HG03025 (cell line): Measurements from ENCODE around the gene TKFC.

ENCODE experiments used
- ATAC-seq: cut with Tn5 transposase; IDR thresholded peaks from one replicate; pipeline ENCODE4 v1.9.1; 2021; ENCODE audit warnings: mild to moderate bottlenecking, moderate library complexity; ENCODE audit not compliant: unreplicated experiment, low FRiP score

The TKFC gene

DNA sequence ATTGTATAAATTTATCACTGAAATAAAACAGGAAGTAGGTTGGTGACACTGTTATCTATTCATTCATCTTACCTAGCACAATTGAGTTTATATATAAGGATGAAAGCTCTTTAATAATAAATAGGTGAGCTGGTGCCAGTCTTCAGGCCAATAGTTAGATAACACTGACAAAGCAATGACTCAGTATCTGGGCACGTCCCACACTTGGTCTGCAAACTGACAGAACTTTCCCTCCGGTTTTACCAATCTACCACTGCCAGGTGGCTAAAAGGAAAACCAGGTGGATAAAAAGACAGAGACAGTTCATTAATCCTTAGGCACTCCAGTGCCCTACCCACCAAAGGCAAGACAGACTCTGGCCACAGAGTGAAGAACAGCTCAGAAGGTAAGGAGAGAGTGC, 17.8 kb upstream of the TKFC start:
- no peak for ATAC-seq

DNA sequence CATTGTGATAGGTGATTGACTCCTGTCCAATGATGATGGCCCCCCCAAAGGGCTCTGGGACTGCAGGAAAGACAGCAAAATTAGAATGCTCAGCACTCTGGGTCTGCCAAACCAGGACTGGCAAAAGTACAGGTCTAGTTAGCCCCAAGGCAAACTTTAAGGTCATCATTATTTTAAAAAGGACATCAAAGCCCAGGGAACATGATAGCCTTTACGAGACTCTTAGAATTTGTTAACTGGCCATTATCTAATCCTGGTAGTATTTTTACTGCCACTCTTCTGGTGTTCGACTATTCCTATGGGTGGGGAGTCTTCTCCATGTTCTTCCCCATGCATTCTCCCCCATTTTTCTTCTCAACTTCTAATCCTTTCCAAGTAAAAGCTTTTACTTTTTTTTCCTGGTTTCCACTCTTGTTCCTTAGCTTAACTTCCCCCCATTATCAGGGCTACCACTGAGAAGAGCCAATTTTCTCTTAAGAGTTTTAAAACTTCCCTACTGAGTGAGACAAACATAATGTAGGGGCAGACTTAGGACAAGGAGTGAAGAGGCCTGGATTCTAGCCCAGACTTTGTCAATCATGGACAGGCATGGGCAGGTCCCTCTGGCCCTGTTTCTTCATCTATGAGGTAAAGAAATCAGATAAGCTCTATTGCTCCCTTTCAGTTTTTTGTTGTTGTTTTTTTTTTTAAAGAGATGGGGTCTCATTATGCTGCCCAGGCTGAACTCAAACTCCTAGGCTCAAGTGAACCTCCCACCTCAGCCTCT, 7.2 kb upstream of the TKFC start:
- no peak for ATAC-seq

DNA sequence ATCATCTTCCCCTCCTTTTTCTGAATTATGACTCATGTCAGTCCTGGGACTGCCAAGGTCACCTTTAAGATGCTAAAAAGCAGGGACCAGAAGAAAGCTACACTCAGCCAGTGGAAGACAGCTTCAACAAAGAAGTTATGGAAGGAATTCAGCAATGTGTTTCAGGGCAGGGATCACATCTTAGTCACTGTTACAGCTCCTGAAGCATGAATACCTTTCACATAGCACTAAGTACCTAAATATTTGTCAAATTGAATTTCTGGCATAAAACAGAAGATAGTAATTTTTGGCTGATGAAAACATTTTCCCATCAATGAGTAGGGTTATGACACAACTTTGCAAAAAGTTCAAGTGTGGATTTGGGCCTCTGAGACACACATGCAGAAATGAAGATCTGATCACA, 5.4 kb upstream of the TKFC start:
- ATAC-seq: no peak

DNA sequence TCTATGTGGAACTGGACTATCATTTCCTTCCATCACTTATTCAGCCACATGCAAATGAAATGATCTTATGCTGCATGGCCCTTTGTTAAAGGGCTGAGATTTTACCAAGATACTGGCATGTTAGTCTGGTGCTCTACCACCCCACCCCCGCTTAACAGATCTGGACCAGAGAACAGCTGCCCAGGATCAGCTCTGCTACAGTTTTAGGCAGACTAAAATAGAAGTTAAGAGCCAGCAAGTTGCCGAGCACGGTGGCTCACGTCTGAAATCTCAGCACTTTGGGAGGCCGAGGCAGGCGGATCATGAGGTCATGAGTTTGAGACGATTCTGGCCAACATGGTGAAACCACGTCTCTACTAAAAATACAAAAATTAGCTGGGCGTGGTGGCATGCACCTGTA, 4.7 kb upstream of the TKFC start:
- no peak for ATAC-seq

DNA sequence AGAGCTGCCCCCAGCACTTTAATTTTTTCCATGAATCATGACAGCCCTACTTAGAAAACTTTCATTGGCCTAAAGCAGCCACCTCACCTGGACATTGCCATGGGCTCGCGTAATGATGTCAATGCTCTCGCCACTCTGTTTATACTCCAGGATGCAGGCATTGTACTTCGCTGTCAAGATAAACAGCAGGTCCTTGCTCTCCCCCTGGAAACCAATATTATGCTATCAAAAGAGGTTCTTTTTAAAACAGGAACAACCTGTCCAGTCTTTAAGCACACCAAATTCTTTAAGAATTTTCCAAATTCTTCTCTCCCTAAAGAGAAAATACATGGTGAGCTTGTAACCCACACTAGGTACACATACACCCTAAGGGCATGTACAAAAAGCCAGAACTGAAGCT, 3.2 kb upstream of the TKFC start:
- ATAC-seq: no peak

DNA sequence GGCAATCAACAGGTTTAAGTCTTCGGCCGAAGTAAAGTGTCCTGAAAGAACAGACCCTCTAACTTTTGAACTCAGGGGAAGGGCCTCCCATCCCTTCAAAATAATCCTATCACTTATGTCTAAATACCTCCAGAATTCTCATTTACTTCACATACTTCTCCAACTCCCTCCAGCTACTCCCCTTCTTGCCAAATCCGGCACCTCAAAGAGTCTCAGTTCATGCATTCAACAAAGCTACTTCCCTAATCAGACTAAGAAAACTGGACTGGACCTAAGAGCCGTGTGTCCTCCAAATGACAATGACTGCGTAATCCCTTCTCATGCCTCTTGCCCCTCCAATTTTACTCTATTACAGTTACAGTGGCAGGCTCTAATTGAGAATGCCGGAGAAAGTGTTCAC, 1.4 kb upstream of the TKFC start:
- ATAC-seq: no peak

DNA sequence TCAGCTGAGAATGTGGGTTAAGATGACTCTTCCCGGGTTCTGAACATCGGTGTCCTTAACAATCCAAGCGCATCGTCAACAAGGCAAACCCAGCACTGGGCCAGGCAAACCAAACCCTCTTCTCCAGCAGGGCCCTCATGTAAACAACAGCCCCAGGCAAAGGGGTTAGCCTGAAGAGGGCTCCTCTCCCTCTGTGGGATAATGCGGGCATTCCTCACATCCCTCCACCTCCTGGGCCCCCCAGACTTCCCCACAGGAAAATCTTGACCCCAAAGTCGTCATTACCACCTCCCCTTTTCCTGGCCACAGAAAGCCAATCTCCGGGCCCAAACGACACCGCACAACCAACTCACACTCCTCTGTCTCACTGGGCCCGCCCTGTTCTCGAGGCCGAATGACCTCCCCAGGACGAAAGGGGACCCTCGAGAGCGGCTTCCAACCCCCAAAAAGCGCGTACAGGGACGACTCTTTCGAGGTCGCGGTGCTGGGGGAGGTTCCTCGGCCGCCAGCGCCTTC, 689 bp upstream of the TKFC start:
- no peak for ATAC-seq

DNA sequence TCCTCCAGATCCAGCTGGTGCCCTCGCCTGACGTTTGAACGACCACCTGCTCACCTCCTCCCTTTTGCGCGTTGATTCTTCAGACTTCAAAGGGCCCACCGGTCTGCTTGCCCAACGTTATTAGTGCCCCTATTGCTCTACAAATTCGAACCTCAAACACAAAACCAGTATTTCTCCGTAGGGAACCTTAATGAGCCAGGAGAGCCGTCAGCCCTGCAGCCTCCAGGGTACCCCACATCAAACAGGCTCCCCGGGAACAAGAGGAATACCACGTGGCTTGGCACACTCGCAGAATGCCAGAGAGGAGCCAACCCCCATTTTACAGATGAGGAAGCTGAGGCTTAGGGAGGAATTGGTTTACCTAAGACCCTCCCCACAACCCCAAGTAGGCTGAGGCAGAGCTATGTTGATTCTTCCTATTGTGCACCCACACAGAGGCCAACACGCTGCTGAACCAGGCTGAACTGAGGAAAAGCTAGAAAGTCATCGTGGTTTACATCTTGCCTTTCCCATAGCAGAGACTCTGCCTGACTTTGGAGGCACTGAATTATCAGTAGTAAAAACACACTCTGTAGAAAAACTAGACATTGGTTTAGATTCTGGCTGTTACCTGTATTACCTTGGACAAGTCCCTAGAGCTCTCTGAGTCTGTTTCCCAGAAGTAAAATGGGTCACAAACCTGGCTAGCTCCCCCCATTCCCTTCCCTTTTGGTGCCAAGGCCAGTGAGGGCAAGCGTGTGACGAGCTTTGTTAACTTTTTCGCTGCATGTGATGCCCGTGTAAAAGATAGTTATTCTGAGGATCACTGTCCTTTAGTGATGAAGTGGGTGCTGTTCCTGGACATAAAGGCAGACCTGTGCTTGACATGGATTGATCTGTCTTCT, 764 bp downstream of the TKFC start:
- no peak for ATAC-seq

DNA sequence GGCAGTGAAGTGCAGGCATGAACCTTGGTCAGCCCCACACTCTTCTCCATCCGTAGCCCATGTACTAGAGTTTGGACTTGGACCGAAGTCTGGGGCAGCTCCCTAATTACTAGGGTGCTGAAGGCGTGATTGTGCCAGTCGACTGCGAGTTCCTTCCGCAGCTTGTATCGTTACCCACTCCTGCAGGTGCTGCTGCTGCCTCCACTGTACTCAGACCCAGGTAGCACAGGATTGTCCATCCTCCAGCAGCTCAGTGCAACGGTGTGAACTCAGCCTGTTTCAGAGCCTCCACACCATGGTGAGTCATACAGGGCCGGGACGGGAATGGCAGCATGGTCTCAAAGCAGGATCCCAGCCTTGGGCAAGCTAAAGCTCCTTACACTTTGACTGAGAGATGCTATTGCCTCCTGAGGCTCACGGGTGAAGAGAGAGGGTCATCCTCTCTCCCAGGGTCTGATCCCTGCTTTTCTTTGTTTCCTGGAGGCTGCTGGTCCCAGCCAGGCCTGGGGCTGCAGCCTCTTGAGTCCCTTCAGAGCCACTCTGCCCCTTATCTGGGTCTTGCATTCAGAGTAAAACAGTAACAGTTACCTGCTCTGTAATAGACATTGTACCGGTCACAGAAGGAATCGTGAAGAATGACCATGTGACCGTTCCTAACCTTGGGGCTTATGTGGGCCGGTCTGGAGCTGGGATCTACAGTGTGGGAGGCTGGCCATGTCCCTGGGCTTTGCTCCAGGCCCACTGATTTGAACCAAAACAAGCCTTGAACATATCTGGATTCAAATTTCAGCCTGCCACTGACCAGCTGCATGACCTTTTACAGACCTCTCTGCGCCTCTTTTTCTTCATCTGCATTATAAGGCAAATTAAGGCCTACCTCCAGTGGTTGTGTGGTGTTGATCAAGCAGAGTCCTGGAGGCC, 1.7 kb downstream of the TKFC start:
- ATAC-seq: no peak

DNA sequence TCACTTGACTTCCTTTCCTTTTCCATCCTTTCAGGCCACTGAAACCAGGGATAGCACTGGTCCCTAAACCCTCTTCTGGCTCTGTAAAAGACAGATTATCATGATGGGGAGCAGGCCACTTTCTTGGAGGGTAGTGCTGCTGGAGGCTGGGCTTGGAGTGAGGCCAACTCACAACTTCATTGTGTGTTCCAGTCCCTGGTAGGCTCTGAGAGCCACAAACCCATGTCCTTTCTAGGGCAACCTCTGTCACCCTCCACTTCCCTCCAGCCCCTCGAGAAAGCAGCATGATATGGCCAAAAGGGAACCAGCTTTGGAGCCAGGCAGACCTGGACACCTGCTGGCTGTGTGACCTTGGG, 2.3 kb downstream of the TKFC start:
- no peak for ATAC-seq

DNA sequence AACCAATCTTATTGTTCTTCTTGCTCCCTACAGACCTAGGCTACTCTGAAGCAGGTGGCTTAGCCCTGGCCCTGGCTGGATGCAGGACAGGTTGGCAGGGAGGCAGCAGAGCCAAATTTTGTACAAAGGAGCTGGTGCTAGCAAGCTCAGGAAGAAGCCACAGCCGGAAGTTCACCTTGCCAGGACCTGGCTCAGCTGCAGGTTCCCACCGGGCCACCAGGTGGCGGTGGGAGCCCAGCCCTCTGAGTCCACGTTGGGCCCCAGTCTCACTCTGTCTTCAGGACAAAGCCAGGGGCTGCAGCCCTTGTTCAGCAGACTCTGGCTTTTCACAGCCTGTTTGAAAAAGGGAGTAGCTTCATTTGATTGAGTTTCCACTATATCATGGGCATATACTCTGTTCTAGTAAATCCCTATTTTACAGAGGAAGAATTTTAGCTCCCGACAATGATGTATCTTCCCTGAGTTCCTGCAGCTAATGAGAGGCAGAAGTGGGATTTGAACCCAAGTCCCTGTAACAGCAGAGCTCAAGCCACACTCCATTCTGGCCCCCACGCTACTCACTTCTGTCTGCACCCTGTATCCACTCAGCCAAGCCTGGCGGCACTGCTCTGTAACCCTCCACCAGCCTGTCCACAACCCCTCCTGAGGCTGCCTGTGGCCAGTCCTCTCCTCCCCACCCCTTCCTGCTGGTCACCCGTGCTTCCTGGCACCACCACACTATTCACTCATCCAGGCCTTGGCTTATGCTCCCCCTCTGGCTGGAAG, 3.3 kb downstream of the TKFC start:
- peak; percentile 43 for ATAC-seq

DNA sequence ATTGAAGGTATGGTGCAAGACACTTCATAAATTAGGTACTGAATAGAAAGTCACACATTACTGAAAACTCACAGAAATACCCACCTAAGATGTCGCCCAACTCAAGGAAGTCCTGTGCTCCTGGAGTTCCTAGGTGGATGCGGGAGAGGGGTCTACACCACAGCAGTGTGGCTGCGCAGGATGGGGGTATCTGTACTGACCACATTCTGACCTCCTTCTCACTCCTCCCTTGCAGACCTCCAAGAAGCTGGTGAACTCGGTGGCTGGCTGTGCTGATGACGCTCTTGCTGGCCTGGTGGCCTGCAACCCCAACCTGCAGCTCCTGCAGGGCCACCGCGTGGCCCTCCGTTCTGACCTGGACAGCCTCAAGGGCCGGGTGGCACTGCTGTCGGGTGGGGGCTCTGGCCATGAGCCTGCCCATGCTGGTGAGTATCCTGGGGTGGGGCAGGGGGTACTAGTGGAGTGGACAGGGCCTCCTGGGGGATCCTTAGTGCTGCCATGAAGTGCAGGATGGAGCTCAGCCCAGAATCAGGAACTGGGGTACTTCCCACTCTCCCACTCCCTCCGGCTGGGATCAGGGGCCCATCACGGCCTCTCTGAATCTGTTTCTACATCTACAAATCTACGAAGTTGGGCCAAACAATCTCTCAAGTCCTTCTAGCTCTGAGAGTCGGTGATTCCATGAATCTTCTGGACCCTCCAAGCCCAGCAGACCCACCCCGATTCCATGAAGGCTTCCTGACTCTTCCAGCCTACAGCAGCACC, 4.9 kb downstream of the TKFC start:
- ATAC-seq: no peak

DNA sequence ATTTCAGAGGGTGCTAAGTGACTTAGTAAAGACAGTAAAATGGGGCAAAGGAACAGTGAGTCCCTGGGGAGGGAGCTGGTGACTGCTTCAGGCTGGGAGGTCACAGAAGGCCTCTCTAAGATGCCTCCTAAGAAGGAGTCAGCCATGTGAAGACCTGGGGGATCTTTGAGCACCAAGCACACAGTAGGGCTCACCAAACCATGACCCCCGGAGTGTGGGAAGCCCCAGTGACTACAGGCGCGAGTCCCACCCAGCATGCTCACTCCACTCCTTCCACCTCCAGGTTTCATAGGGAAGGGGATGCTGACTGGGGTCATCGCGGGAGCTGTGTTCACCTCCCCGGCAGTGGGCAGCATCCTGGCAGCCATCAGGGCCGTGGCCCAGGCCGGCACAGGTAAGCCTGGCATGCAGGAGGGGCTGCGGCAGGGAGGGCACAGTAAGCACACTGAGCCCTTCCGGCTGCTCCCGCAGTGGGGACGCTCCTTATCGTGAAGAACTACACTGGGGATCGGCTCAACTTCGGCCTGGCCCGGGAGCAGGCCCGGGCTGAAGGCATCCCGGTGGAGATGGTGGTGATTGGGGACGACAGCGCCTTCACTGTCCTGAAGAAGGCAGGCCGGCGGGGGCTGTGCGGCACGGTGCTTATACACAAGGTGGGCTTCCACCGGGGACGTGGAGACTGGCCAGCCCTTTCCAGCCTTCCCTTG, 5.9 kb downstream of the TKFC start:
- ATAC-seq: no peak

DNA sequence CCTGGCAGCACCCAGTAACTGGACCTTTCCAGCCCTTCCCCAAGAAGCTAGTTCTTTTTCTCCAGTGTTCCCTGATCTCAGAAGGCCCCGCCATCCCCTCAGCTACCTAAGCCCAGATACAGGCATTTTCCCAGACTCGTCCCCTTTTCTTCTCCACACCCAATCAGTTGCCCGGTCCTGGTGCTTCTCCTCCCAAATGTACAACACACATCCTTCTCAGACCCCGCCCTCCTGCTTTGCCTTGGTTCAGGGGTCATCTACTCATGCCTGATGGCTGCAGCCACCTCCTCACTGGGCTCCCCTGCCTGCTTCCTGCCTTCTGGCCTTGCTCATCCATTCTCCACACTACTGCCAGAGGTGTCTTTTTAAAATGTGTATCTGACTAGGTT, 6.5 kb downstream of the TKFC start:
- ATAC-seq: no peak

DNA sequence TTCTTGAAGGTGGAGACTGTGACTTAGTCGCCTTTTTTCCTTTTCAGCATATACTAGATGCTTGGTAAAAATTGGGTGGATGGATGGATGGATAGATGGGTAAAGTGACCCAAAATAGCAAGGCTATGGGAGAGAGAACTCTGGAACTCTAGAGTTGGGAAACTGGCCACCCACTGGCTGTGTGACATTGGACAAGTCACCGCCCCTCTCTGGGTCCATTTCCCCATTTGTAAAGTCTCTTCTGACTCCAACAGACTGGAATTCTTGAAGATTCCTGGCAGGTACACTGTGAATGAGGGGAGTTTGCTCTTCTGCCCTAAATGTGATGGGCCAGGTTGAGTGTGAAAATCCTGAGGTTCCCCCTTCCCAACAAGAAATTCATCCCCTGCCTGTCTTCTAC, 8.0 kb downstream of the TKFC start:
- no peak for ATAC-seq

DNA sequence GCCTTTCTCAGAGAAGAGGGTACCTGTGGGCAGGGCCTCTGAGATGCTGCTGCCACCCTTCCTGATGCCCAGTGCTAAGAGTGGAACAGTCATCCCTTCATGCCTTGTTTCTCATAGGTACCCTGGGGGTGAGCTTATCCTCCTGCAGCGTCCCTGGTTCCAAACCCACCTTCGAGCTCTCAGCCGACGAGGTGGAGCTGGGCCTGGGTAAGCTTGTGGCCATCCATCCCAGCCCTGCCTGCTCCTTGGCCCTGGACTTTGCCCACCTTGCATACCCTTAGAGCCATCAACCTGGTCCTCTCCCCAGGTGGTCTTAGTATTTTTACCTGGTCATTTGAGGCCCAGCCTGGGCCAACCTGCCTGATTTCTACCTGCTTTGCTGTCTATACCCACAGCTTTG, 8.7 kb downstream of the TKFC start:
- ATAC-seq: no peak

DNA sequence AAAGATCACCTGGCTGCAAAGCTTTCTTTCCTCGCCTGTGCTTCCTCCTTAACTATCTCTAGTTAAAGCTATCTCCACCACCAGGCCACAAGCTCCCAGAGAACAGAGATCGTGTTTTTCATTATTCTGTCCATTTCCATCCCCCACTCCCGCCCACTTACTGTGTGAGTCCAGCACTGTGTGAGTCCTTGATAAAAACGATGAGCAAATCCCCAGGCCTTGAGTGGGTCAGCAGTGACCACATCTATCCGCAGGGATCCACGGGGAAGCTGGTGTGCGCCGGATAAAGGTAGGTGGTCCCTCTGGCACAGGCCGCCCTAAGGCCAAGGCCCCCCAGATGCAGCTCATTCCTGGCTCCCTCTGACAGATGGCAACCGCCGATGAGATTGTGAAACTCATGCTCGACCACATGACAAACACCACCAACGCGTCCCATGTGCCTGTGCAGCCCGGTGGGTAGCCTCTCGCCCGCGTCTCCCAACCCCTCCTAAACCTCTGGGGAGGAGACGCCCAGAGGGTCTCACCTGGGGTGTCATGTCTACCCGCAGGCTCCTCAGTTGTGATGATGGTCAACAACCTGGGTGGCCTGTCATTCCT, 9.3 kb downstream of the TKFC start:
- ATAC-seq: no peak
